GM21825 (cell line): ENCODE data around the gene SLC24A3.
A peak's percentile ranks its signal among the peaks of the same experiment; 100 is the strongest.

Experiments used
- ATAC-seq: cut with Tn5 transposase; IDR thresholded peaks from one replicate; pipeline ENCODE4 v1.9.1; 2021; ENCODE audit warnings: mild to moderate bottlenecking, moderate library complexity; ENCODE audit not compliant: unreplicated experiment

SLC24A3 gene

GRCh38 chr20:19212469-19212815 is at the start of gene SLC24A3:
TSS of gene SLC24A3 (plus strand) at chr20:19212642.
- ATAC-seq, result no peak

GRCh38 chr20:19170148-19170547 is 42.3 kb upstream of the SLC24A3 start:
- ATAC-seq, result no peak

- ATAC-seq, result no peak
These were observed 39.8 kb upstream of the SLC24A3 start for GRCh38 chr20:19172637-19173036.

GRCh38 chr20:19176470-19177052 is 35.9 kb upstream of the SLC24A3 start:
- ATAC-seq, result no peak

GRCh38 chr20:19181552-19181951 is 30.9 kb upstream of the SLC24A3 start:
- ATAC-seq, result no peak

- no peak for ATAC-seq
These were observed 27.4 kb upstream of the SLC24A3 start for GRCh38 chr20:19185083-19185482.

- no peak for ATAC-seq
These were observed 19.1 kb upstream of the SLC24A3 start for GRCh38 chr20:19193349-19193748.

- ATAC-seq, result peak; percentile 77
These were observed 6.5 kb upstream of the SLC24A3 start for GRCh38 chr20:19205981-19206396.

GRCh38 chr20:19207541-19207940 is 4.9 kb upstream of the SLC24A3 start:
- ATAC-seq, result no peak

- no peak for ATAC-seq
These were observed 1.9 kb upstream of the SLC24A3 start for GRCh38 chr20:19210391-19211155.

- ATAC-seq, result no peak
These were observed 1.2 kb upstream of the SLC24A3 start for GRCh38 chr20:19211252-19211651.

- ATAC-seq, result no peak
These were observed 577 bp upstream of the SLC24A3 start for GRCh38 chr20:19211661-19212468.

GRCh38 chr20:19212821-19213502 is 520 bp downstream of the SLC24A3 start:
- peak; percentile 64 for ATAC-seq

GRCh38 chr20:19213946-19214490 is 1.6 kb downstream of the SLC24A3 start:
- no peak for ATAC-seq

GRCh38 chr20:19218411-19218810 is 6.0 kb downstream of the SLC24A3 start:
- ATAC-seq, result no peak

- ATAC-seq, result no peak
These were observed 10.1 kb downstream of the SLC24A3 start for GRCh38 chr20:19222520-19223040.

GRCh38 chr20:19223640-19224039 is 11.2 kb downstream of the SLC24A3 start:
- no peak for ATAC-seq

GRCh38 chr20:19231359-19232035 is 19.1 kb downstream of the SLC24A3 start:
- no peak for ATAC-seq

- no peak for ATAC-seq
These were observed 20.8 kb downstream of the SLC24A3 start for GRCh38 chr20:19232997-19233794.
